Islet of Langerhans (tissue), 1 donor: Measurements from ENCODE around the gene UST.
"Not testable (repeated sequence)": the region's sequence is repeated elsewhere in the genome, so short reads cannot be mapped to it uniquely, and the experiment has no call there.

ENCODE experiments used
- FAIRE-seq: peaks from one replicate; lab custom pipeline; 2011; peaks lifted over from hg19 to GRCh38; lab: Jason Lieb, UNC

The UST gene

GRCh38 chr6:148868901-148869300 is 122.1 kb downstream of the UST start:
- FAIRE-seq = no peak

- no peak for FAIRE-seq
Observed at GRCh38 chr6:148869585-148869984, 122.8 kb downstream of the UST start.

GRCh38 chr6:148873154-148873553 is 126.3 kb downstream of the UST start:
- FAIRE-seq = no peak

- FAIRE-seq = no peak
Observed at GRCh38 chr6:148873868-148874267, 127.0 kb downstream of the UST start.

- FAIRE-seq = no peak
Observed at GRCh38 chr6:148874698-148875293, 128.0 kb downstream of the UST start.

- no peak for FAIRE-seq
Observed at GRCh38 chr6:148878683-148879082, 131.9 kb downstream of the UST start.

GRCh38 chr6:148880742-148881141 is 133.9 kb downstream of the UST start:
- not testable (repeated sequence) for FAIRE-seq

- FAIRE-seq = no peak
Observed at GRCh38 chr6:148881593-148882311, 134.9 kb downstream of the UST start.

GRCh38 chr6:148883270-148883669 is 136.4 kb downstream of the UST start:
- no peak for FAIRE-seq

GRCh38 chr6:148884461-148884860 is 137.6 kb downstream of the UST start:
- FAIRE-seq = no peak

GRCh38 chr6:148885136-148885865 is 138.5 kb downstream of the UST start:
- FAIRE-seq = no peak

GRCh38 chr6:148885925-148886845 is 139.4 kb downstream of the UST start:
- FAIRE-seq = no peak

GRCh38 chr6:148887181-148887580 is 140.4 kb downstream of the UST start:
- FAIRE-seq = no peak

GRCh38 chr6:148888856-148889255 is 142.0 kb downstream of the UST start:
- FAIRE-seq = no peak

GRCh38 chr6:148890096-148890495 is 143.3 kb downstream of the UST start:
- no peak for FAIRE-seq

- no peak for FAIRE-seq
Observed at GRCh38 chr6:148890652-148891404, 144.0 kb downstream of the UST start.

GRCh38 chr6:148891405-148891783 is 144.6 kb downstream of the UST start:
- no peak for FAIRE-seq

- no peak for FAIRE-seq
Observed at GRCh38 chr6:148892247-148892646, 145.4 kb downstream of the UST start.

GRCh38 chr6:148893073-148893472 is 146.2 kb downstream of the UST start:
- FAIRE-seq = no peak

- no peak for FAIRE-seq
Observed at GRCh38 chr6:148893481-148893880, 146.7 kb downstream of the UST start.

- FAIRE-seq = no peak
Observed at GRCh38 chr6:148898376-148899014, 151.7 kb downstream of the UST start.
